Stimulated activated CD4-positive, alpha-beta T cell treated with anti-CD3 and anti-CD28 coated beads, TNF-alpha, amount 100 ng/mL, for 1 hour (primary cell): Measurements from ENCODE around the gene ZBTB7C.

Source experiments
- DNase-seq, 3 donors: peaks; one replicate each; pipeline ENCODE4 v3.0.0-alpha.2; 2020; ENCODE audit warnings: low read depth in 3 of 3, low spot score in 1 of 3

Gene ZBTB7C

GRCh38 chr18:48219810-48220499 is 189.2 kb downstream of the ZBTB7C start:
- no peak for DNase-seq

- no peak for DNase-seq
Measured at GRCh38 chr18:48219037-48219809, 190.0 kb downstream of the ZBTB7C start.

GRCh38 chr18:48218285-48219022 is 190.7 kb downstream of the ZBTB7C start:
- DNase-seq: no peak

GRCh38 chr18:48217258-48218250 is 191.6 kb downstream of the ZBTB7C start:
- DNase-seq: no peak

GRCh38 chr18:48216639-48217257 is 192.4 kb downstream of the ZBTB7C start:
- no peak for DNase-seq

- no peak for DNase-seq
Measured at GRCh38 chr18:48215876-48216638, 193.1 kb downstream of the ZBTB7C start.

- no peak for DNase-seq
Measured at GRCh38 chr18:48213791-48214190, 195.4 kb downstream of the ZBTB7C start.

GRCh38 chr18:48208432-48209140 is 200.6 kb downstream of the ZBTB7C start:
- no peak for DNase-seq

- DNase-seq: no peak
Measured at GRCh38 chr18:48207733-48208132, 201.4 kb downstream of the ZBTB7C start.

GRCh38 chr18:48206887-48207286 is 202.3 kb downstream of the ZBTB7C start:
- no peak for DNase-seq

- no peak for DNase-seq
Measured at GRCh38 chr18:48203961-48204666, 205.1 kb downstream of the ZBTB7C start.

GRCh38 chr18:48203288-48203945 is 205.8 kb downstream of the ZBTB7C start:
- DNase-seq: no peak

GRCh38 chr18:48202350-48203260 is 206.6 kb downstream of the ZBTB7C start:
- DNase-seq: no peak

GRCh38 chr18:48202006-48202348 is 207.2 kb downstream of the ZBTB7C start:
- DNase-seq: no peak

- no peak for DNase-seq
Measured at GRCh38 chr18:48201337-48202005, 207.7 kb downstream of the ZBTB7C start.

GRCh38 chr18:48200631-48201336 is 208.4 kb downstream of the ZBTB7C start:
- no peak for DNase-seq
